GM12878 (cell line): ENCODE data around the gene LTK.

Source experiments
- ATF2 ChIP-seq: IDR thresholded peaks from 2 replicates; pipeline ENCODE4 v1.6.1; 2012; ENCODE audit warnings: low read length, inconsistent platforms
- BRCA1 ChIP-seq: IDR thresholded peaks from 2 replicates; pipeline ENCODE4 v1.6.1; 2011; ENCODE audit warnings: low read depth, low read length, improper control_type of control experiment
- CHD2 ChIP-seq: IDR thresholded peaks from 2 replicates; pipeline ENCODE4 v1.6.1; 2011; ENCODE audit warnings: low read depth, low read length, improper control_type of control experiment, borderline replicate concordance
- KDM1A ChIP-seq: fragments of 200-600 bp; sonication (generic); IDR thresholded peaks from 2 replicates; pipeline ENCODE4 v1.6.1; 2016; ENCODE audit warnings: borderline replicate concordance
- KLF5 ChIP-seq: fragments of 450-650 bp; IDR thresholded peaks from 2 replicates; pipeline ENCODE4 v1.6.1; 2014; ENCODE audit warnings: mild to moderate bottlenecking; ENCODE audit not compliant: partially characterized antibody
- MXI1 ChIP-seq: fragments of 150-350 bp; IDR thresholded peaks from 2 replicates; pipeline ENCODE4 v1.6.1; 2011; ENCODE audit warnings: low read depth, mild to moderate bottlenecking, inconsistent platforms, low read length, improper control_type of control experiment
- NR2C2 ChIP-seq: IDR thresholded peaks from 2 replicates; pipeline ENCODE4 v1.6.1; 2011; ENCODE audit warnings: borderline replicate concordance, low read depth; ENCODE audit not compliant: control insufficient read depth, insufficient read length
- NRF1 ChIP-seq: conservative IDR thresholded peaks from 2 replicates; pipeline ENCODE4 v1.6.1; 2011; ENCODE audit warnings: mild to moderate bottlenecking, low read depth, low read length, improper control_type of control experiment
- POLR2A ChIP-seq: IDR thresholded peaks from 2 replicates; pipeline ENCODE4 v1.6.1; 2011; ENCODE audit warnings: low read depth, mild to moderate bottlenecking, low read length
- PRDM15 ChIP-seq: fragments of 450-650 bp; formaldehyde crosslinking; IDR thresholded peaks from 2 replicates; pipeline ENCODE4 v1.4.0; 2020; ENCODE audit warnings: mild to moderate bottlenecking, moderate library complexity
- SP1 ChIP-seq: IDR thresholded peaks from one replicate; pipeline ENCODE4 v1.6.1; 2011; ENCODE audit warnings: low read depth, low read length
- TAF1 ChIP-seq: IDR thresholded peaks from 2 replicates; pipeline ENCODE4 v1.6.1; 2011; ENCODE audit warnings: mild to moderate bottlenecking, low read depth, low read length, borderline replicate concordance
- ZNF24 ChIP-seq: fragments of 450-650 bp; IDR thresholded peaks from 2 replicates; pipeline ENCODE4 v1.6.1; 2017; ENCODE audit warnings: antibody characterized with exemption, mild to moderate bottlenecking
- TF ChIP-seq, protein P1 (sequence below), 3 experiments: IDR thresholded peaks in 2 of 3; conservative IDR thresholded peaks in 1 of 3; 2 replicates each; pipeline ENCODE4 v1.5.1; 2011; ENCODE audit warnings: low read depth in 3 of 3, low read length in 3 of 3, mild to moderate bottlenecking in 3 of 3, control low read depth in 2 of 3, moderate library complexity in 2 of 3, inconsistent platforms in 1 of 3, mixed read lengths in 1 of 3; ENCODE audit not compliant: control insufficient read depth in 2 of 3, insufficient read depth in 1 of 3; ENCODE audit errors: extremely low read depth in 1 of 3

- TF ChIP-seq NR2C2 = no peak
- TF ChIP-seq TAF1 = no peak
- TF ChIP-seq KDM1A = no peak
- no peak for TF ChIP-seq POLR2A
- no peak for TF ChIP-seq ATF2
- no peak for TF ChIP-seq SP1
- no peak for TF ChIP-seq BRCA1
- no peak for TF ChIP-seq NRF1
- TF ChIP-seq MXI1 = no peak
- no peak for TF ChIP-seq ZNF24
- no peak for TF ChIP-seq KLF5
- no peak for TF ChIP-seq CHD2
- no peak for TF ChIP-seq PRDM15 (CRISPR knock-in tag)
- TF ChIP-seq, protein P1, sequence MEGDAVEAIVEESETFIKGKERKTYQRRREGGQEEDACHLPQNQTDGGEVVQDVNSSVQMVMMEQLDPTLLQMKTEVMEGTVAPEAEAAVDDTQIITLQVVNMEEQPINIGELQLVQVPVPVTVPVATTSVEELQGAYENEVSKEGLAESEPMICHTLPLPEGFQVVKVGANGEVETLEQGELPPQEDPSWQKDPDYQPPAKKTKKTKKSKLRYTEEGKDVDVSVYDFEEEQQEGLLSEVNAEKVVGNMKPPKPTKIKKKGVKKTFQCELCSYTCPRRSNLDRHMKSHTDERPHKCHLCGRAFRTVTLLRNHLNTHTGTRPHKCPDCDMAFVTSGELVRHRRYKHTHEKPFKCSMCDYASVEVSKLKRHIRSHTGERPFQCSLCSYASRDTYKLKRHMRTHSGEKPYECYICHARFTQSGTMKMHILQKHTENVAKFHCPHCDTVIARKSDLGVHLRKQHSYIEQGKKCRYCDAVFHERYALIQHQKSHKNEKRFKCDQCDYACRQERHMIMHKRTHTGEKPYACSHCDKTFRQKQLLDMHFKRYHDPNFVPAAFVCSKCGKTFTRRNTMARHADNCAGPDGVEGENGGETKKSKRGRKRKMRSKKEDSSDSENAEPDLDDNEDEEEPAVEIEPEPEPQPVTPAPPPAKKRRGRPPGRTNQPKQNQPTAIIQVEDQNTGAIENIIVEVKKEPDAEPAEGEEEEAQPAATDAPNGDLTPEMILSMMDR (IDR thresholded peaks at IDR 0.05 in 2 of 3, conservative IDR thresholded peaks at IDR 0.05 in 1 of 3; ENCODE audit: control insufficient read depth in 2 of 3, extremely low read depth in 1 of 3, insufficient read depth in 1 of 3, low read depth in 3 of 3, low read length in 3 of 3) = no peak
These were observed 37.1 kb downstream of the LTK start for GRCh38 chr15:41476416-41477048.
